Limb (tissue), 2 donors: ENCODE data around the gene UNC13B.
"Not testable (repeated sequence)": the region's sequence is repeated elsewhere in the genome, so short reads cannot be mapped to it uniquely, and the experiment has no call there.

Experiments used
- DNase-seq, 2 donors: peaks; one replicate each; pipeline ENCODE4 v3.0.0-alpha.2; 2016; ENCODE audit errors: extremely low spot score in 2 of 2

Gene UNC13B

GRCh38 chr9:35225677-35226076 is 63.9 kb downstream of the UNC13B start:
- no peak for DNase-seq

GRCh38 chr9:35226651-35227050 is 64.8 kb downstream of the UNC13B start:
- no peak for DNase-seq

- DNase-seq = no peak
These were observed 65.5 kb downstream of the UNC13B start for GRCh38 chr9:35227284-35227683.

DNA sequence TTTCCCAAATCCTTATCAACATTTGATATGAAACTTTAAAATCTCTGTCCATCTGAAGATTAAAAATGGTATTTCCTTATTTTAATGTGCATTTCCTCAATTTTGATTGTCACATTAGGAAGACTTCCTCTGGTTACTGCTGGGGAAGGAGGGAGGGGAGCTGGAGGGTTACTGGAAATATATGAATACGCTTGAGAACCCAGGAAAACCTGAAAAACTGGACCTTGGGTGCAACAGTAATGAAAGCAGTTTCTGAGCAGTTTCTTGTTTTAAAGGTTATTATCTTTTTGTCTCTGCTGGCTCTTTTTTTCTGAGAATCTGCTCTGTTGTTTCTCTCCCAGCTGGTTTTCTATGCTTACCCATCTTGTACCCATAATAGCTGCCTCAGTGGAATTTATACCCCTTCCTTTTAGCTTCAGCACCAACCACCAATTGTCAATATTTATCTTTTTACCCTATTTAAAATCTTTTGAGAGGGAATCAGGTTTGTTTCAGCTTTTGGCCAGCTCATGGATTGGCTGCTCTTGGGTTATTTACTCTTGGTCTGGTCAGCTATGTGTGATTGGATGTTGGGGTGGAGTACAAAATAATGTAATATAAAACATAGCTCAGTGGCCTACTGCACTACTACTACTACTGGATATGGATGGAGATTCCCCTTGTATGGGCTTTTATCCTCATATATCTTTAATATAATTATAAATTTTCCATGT is 67.4 kb downstream of the UNC13B start:
- DNase-seq = no peak

DNA sequence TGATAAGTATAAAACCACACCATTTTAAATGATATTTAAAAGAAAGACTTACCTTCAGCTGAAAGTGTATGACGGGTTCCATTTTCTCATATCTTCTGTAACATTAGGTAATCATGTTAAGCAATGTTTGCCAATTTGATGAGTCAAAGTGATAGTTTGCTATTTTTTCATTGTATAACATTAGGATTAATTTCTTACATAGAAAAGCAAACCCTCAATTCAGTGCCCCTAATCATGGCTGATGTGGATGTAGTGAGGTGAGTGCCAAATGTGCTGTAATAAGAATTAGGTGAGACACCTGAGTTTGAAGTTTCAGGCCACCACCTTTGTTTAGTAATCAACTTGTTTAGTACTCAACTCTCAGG is 68.0 kb downstream of the UNC13B start:
- no peak for DNase-seq

- DNase-seq = no peak
These were observed 71.2 kb downstream of the UNC13B start for GRCh38 chr9:35232867-35233544.

DNA sequence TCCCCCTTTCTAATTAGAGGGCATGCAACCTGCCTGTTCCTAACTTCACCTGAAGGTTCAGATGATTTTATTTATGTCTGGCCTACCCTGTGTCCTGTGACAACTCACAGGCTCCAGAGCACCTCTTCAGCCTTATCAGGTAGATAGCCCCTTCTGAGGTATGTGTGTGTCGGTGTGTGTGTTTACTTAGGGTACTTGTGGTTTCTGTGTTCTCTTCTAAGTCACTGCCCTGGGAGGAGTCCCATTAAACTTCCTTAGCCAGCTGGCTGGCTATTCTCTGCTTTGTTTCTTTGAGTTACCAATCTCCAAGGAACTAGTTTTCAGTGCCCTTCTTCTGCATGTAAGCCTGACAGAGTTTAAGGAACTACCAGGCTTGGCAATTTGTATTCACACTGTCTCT is 74.9 kb downstream of the UNC13B start:
- DNase-seq = no peak

GRCh38 chr9:35237311-35237710 is 75.5 kb downstream of the UNC13B start:
- DNase-seq = no peak

- not testable (repeated sequence) for DNase-seq
These were observed 84.1 kb downstream of the UNC13B start for GRCh38 chr9:35245945-35246344.

DNA sequence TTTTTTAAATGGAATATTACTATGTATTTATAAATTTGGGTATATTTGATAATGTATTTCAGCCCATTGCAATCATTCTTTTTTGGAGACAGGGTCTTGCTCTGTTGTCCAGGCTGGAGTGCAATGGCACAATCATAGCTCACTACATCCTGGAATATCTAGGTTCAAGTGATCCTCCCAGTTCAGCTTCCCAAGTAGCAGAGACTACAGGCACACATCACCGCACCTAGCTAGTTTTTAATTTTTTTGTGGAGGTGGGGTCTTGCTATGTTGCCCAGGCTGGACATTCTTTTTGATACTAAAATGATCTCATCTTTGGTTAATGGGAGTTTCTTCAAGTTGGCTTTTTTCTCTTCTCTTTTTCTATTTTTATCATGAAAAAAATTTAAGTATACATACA is 91.3 kb downstream of the UNC13B start:
- DNase-seq = no peak

DNA sequence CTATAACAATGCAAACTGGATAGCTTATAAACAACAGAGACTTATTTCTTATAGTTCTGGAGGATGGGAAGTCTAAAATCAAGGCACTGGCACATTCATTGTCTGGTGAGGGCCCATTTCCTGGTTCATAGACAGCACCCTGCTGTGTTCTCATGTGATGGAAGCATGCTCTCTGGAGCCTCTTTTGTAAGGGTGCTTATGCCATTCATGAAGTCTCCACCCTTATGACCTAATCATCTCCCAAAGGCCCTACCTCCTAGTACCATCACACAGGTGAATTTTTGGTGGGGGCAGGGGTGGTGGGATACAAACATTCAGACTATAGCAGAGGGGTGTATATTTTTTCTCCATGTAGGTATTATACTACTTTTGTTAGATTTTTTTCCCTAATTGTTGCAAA is 92.4 kb downstream of the UNC13B start:
- no peak for DNase-seq

GRCh38 chr9:35254984-35255857 is 93.4 kb downstream of the UNC13B start:
- DNase-seq = no peak

- no peak for DNase-seq
These were observed 96.3 kb downstream of the UNC13B start for GRCh38 chr9:35257986-35258659.

DNA sequence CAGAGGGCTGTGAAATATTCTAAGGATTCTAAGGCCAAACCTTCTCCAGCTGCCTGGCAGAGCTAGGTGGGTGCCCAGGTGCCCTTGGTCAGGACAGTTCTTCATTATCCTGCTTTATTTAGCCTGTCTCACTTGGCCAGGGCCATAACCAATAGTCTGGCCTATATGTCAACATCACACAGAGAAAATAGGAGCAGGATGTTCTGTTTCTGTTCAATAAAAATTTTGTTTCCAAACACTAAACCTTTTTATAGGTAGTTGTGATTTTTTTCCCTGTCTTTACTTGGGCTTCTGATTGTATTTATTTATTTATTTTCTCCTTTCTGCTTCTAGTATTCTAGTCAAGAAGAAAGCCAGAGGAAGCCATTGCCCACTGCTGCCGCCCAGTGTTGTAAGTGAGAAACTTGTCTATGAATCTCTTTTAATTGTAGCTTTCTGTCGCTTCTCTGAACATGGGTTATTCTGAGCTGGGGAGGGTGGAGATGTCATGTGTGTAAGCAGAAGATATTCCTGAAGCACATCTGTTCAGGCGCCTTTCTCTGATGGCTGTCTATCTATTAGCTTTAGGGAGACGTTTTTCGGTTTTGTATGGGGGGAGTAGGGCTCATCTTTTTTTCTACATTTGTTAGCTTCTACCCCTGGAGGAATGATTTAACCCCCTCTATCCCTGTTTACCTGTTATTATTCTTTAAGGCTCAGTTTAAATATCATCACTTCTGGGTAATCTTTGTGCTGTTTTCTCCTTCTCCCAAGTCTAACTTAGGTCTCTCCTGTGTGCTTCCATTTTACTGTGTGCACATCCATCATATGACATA is 97.1 kb downstream of the UNC13B start:
- peak; percentile 74 to 80 for DNase-seq

- no peak for DNase-seq
These were observed 98.4 kb downstream of the UNC13B start for GRCh38 chr9:35260186-35260585.

GRCh38 chr9:35262064-35262463 is 100.3 kb downstream of the UNC13B start:
- DNase-seq = no peak

- DNase-seq = no peak
These were observed 105.9 kb downstream of the UNC13B start for GRCh38 chr9:35267710-35268109.

- DNase-seq = no peak
These were observed 108.1 kb downstream of the UNC13B start for GRCh38 chr9:35269919-35270318.

GRCh38 chr9:35271637-35272036 is 109.8 kb downstream of the UNC13B start:
- no peak for DNase-seq

- DNase-seq = no peak
These were observed 111.2 kb downstream of the UNC13B start for GRCh38 chr9:35272989-35273388.

- no peak for DNase-seq
These were observed 111.8 kb downstream of the UNC13B start for GRCh38 chr9:35273591-35273990.
